Liver (tissue), 9 donors: Measurements from ENCODE around the gene DAP3. TPM values are rescaled to one million over a fixed set of nuclear protein-coding genes. Genes with fewer than 3 reads are reported as not detected.

Experiments used
- DNase-seq: peaks from one replicate; pipeline ENCODE4 v3.0.0-alpha.2; 2017; ENCODE audit warnings: low spot score
- H3K27ac ChIP-seq, 2 donors: one replicate each; pipeline ENCODE4 v1.7.0; 2013; ENCODE audit warnings: inconsistent platforms in 2 of 2, low read length in 2 of 2, control low read depth in 1 of 2, low read depth in 1 of 2, mild to moderate bottlenecking in 1 of 2
- H3K27me3 ChIP-seq, 4 donors: one replicate each; pipeline versions ENCODE4 v1.6.1 to v1.7.0; 2013; ENCODE audit warnings: low read length in 3 of 4, inconsistent platforms in 1 of 4, mild to moderate bottlenecking in 1 of 4, moderate library complexity in 1 of 4; ENCODE audit not compliant: control insufficient read depth in 4 of 4, insufficient read depth in 4 of 4
- H3K36me3 ChIP-seq, 4 donors: one replicate each; pipeline versions ENCODE4 v1.6.1 to v1.7.0; 2013; ENCODE audit warnings: low read length in 3 of 4, mild to moderate bottlenecking in 3 of 4, low read depth in 1 of 4, moderate library complexity in 1 of 4; ENCODE audit not compliant: control insufficient read depth in 4 of 4, insufficient read depth in 3 of 4
- H3K4me1 ChIP-seq, 4 donors: one replicate each; pipeline versions ENCODE4 v1.6.1 to v1.7.0; 2013; ENCODE audit warnings: low read length in 3 of 4, mild to moderate bottlenecking in 3 of 4, moderate library complexity in 1 of 4; ENCODE audit not compliant: control insufficient read depth in 4 of 4, insufficient read depth in 4 of 4
- H3K4me3 ChIP-seq, 3 donors: one replicate each; pipeline versions ENCODE4 v1.6.1 to v1.7.0; 2013; ENCODE audit warnings: low read length in 3 of 3, control low read depth in 1 of 3, low read depth in 1 of 3, mild to moderate bottlenecking in 1 of 3
- H3K9ac ChIP-seq, 2 donors: one replicate each; pipeline ENCODE4 v1.7.0; 2013; ENCODE audit warnings: low read length in 2 of 2, mild to moderate bottlenecking in 2 of 2, moderate library complexity in 2 of 2, control low read depth in 1 of 2, low read depth in 1 of 2
- H3K9me3 ChIP-seq, 4 donors: one replicate each; pipeline versions ENCODE4 v1.6.1 to v1.7.0; 2013; ENCODE audit warnings: low read length in 3 of 4; ENCODE audit not compliant: control insufficient read depth in 4 of 4
- EGR1 ChIP-seq, 2 donors: IDR thresholded peaks; 2 replicates each; pipeline ENCODE4 v1.6.1; 2016 to 2018; ENCODE audit warnings: antibody characterized with exemption in 2 of 2, low read depth in 2 of 2
- FOXA1 ChIP-seq: IDR thresholded peaks from 2 replicates; pipeline ENCODE4 v1.6.1; 2016; ENCODE audit warnings: antibody characterized with exemption
- FOXA2 ChIP-seq: IDR thresholded peaks from 2 replicates; pipeline ENCODE4 v1.6.1; 2016; ENCODE audit warnings: antibody characterized with exemption
- HNF4A ChIP-seq, 2 donors: conservative IDR thresholded peaks; 2 replicates each; pipeline ENCODE4 v1.6.1; 2016; ENCODE audit warnings: antibody characterized with exemption in 2 of 2, mild to moderate bottlenecking in 2 of 2
- HNF4G ChIP-seq: IDR thresholded peaks from 2 replicates; pipeline ENCODE4 v1.6.1; 2016; ENCODE audit warnings: antibody characterized with exemption
- JUND ChIP-seq, 2 donors: IDR thresholded peaks; 2 replicates each; pipeline ENCODE4 v1.6.1; 2016; ENCODE audit warnings: antibody characterized with exemption in 2 of 2
- NR2F2 ChIP-seq: IDR thresholded peaks from 2 replicates; pipeline ENCODE4 v1.6.1; 2016; ENCODE audit warnings: antibody characterized with exemption
- RAD21 ChIP-seq, 2 donors: IDR thresholded peaks; 2 replicates each; pipeline ENCODE4 v1.6.1; 2016; ENCODE audit warnings: antibody characterized with exemption in 2 of 2, mild to moderate bottlenecking in 2 of 2
- RXRA ChIP-seq, 2 donors: IDR thresholded peaks; 2 replicates each; pipeline ENCODE4 v1.6.1; 2017 to 2018; ENCODE audit warnings: antibody characterized with exemption in 2 of 2, mild to moderate bottlenecking in 1 of 2
- SP1 ChIP-seq: IDR thresholded peaks from 2 replicates; pipeline ENCODE4 v1.6.1; 2018; ENCODE audit warnings: antibody characterized with exemption, mild to moderate bottlenecking
- TAF1 ChIP-seq: conservative IDR thresholded peaks from 2 replicates; pipeline ENCODE4 v1.6.1; 2016; ENCODE audit warnings: antibody characterized with exemption, mild to moderate bottlenecking
- YY1 ChIP-seq: IDR thresholded peaks from 2 replicates; pipeline ENCODE4 v1.6.1; 2016; ENCODE audit warnings: antibody characterized with exemption, mild to moderate bottlenecking
- WGBS: extraction: QIAGEN DNeasy Blood & Tissue Kit; methylation state at CpG from one replicate; pipeline ENCODE4 v1.1.7; 2013; 5-methylcytosine and 5-hydroxymethylcytosine counted together
- polyA plus RNA-seq, 2 donors: library from polyadenylated mRNA; stranded (reverse) in 1 of 2; unstranded in 1 of 2; fragments of 200-250 nt in 1 of 2; fragments of >200 nt in 1 of 2; fragmentation: Nextera tagmentation in 1 of 2; extraction: Ambion mirVana in 1 of 2; gene quantifications; one replicate each; pipeline versions ENCODE4 v1.2.1 to v1.2.3, GENCODE V29; 2013 to 2015
- total RNA-seq, 2 donors: library from RNA; depleted of rRNA; stranded (reverse); fragments of >200 nt; gene quantifications; one replicate each; pipeline ENCODE4 v1.2.3, GENCODE V29; 2014
- TF ChIP-seq, protein P1 (sequence below): IDR thresholded peaks from 2 replicates; pipeline ENCODE4 v1.6.1; 2016; ENCODE audit warnings: antibody characterized with exemption
- TF ChIP-seq, protein P2 (sequence below): IDR thresholded peaks from 2 replicates; pipeline ENCODE4 v1.6.1; 2016; ENCODE audit warnings: antibody characterized with exemption
- TF ChIP-seq, protein P3 (sequence below): IDR thresholded peaks from 2 replicates; pipeline ENCODE4 v1.6.1; 2016; ENCODE audit warnings: antibody characterized with exemption
- TF ChIP-seq, protein P4 (sequence below): fragments of 150-350 bp; IDR thresholded peaks from 2 replicates; pipeline ENCODE4 v1.5.1; 2017; ENCODE audit warnings: improper control_type of control experiment, low read depth, low read length; ENCODE audit not compliant: missing input control
- donor health status: healthy.
- donor health status: healthy.
- donor health status: healthy.
- donor health status: healthy.
- donor health status: healthy.

The DAP3 gene
- total and polyA plus RNA-seq, 4 donors = 43.1 to 59.3 (median 57.3) TPM

DNA sequence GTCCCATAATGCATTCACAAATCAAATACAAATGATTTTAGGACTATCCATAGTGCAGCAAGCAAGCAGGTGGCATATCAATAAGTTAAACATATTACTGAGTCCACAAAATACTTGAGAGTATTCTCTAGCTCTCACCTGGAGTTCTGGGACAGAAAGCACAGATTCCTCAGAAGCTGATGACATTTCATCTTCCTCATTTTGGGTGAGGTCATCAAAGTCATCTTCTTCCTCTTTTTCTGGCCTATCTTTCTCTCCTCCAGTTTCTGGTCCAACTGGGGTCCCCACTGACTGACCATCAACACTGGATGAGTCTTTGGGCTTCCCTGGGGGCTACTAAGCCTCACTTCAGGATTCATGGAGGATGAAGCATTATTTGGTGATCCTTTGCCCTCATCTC, 39.2 kb upstream of the DAP3 start:
- TF ChIP-seq HNF4G = no peak
- TF ChIP-seq YY1 = no peak
- TF ChIP-seq JUND (IDR thresholded peaks at IDR 0.05) = no peak
- no peak for TF ChIP-seq FOXA1
- TF ChIP-seq RXRA (IDR thresholded peaks at IDR 0.05) = no peak
- TF ChIP-seq EGR1 (IDR thresholded peaks at IDR 0.05; ENCODE audit: low read depth in 2 of 2) = no peak
- Histone ChIP-seq H3K9ac (no peak overlapping the region), H3K4me3 (no peak overlapping the region), H3K4me1 (peaks cover 0 to 5% (median 0%) of the 10 kb centered on the region in 4 donors), H3K36me3 (no peaks in the 10 kb centered on the region), H3K27ac (no peak overlapping the region), H3K9me3 (no peaks in the 10 kb centered on the region), H3K27me3 (no peaks in the 10 kb centered on the region)
- DNase-seq = no peak

DNA sequence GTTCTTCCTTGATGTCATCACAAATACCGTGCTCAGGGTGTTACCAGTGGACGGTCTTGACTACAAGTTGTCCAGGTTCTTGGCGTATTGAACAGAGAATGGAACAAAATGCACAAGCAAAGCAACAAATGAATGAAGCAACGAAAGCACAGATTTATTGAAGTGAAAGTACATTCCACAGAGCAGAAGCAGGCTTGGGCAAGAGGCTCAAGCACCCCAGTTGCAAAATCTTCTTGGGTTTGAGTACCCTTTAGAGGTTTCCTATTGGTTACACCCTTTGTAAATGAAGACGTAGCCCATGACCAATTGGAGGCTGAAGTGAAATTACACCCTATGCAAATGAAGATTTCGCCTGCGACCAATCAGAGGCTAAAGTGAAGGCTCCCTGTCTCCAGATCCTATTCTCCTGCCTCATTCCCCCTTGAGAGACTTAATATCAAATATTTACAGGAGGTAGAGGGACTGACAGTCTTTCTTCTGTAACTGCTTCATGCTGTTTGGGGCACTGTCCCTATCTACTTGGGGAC, 38.6 kb upstream of the DAP3 start:
- WGBS = 94% methylated on average over 7 of the region's 7 CpGs
- no peak for DNase-seq
- Histone ChIP-seq H3K4me1 (peaks cover 0 to 5% (median 0%) of the 10 kb centered on the region in 4 donors), H3K36me3 (no peaks in the 10 kb centered on the region), H3K27me3 (no peaks in the 10 kb centered on the region), H3K27ac (no peak overlapping the region), H3K9ac (no peak overlapping the region), H3K9me3 (no peaks in the 10 kb centered on the region), H3K4me3 (no peak overlapping the region)
- TF ChIP-seq FOXA2 (no peak), RAD21 (IDR thresholded peaks at IDR 0.05) (no peak), FOXA1 (no peak), YY1 (no peak), RXRA (IDR thresholded peaks at IDR 0.05) (no peak), TAF1 (no peak), HNF4A (conservative IDR thresholded peaks at IDR 0.05) (no peak), JUND (IDR thresholded peaks at IDR 0.05) (no peak), SP1 (no peak), NR2F2 (no peak)
- TF ChIP-seq, protein P1, sequence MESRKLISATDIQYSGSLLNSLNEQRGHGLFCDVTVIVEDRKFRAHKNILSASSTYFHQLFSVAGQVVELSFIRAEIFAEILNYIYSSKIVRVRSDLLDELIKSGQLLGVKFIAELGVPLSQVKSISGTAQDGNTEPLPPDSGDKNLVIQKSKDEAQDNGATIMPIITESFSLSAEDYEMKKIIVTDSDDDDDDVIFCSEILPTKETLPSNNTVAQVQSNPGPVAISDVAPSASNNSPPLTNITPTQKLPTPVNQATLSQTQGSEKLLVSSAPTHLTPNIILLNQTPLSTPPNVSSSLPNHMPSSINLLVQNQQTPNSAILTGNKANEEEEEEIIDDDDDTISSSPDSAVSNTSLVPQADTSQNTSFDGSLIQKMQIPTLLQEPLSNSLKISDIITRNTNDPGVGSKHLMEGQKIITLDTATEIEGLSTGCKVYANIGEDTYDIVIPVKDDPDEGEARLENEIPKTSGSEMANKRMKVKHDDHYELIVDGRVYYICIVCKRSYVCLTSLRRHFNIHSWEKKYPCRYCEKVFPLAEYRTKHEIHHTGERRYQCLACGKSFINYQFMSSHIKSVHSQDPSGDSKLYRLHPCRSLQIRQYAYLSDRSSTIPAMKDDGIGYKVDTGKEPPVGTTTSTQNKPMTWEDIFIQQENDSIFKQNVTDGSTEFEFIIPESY = no peak
- TF ChIP-seq, protein P2, sequence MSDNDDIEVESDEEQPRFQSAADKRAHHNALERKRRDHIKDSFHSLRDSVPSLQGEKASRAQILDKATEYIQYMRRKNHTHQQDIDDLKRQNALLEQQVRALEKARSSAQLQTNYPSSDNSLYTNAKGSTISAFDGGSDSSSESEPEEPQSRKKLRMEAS = no peak
- TF ChIP-seq, protein P3, sequence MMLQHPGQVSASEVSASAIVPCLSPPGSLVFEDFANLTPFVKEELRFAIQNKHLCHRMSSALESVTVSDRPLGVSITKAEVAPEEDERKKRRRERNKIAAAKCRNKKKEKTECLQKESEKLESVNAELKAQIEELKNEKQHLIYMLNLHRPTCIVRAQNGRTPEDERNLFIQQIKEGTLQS = no peak
- TF ChIP-seq, protein P4, sequence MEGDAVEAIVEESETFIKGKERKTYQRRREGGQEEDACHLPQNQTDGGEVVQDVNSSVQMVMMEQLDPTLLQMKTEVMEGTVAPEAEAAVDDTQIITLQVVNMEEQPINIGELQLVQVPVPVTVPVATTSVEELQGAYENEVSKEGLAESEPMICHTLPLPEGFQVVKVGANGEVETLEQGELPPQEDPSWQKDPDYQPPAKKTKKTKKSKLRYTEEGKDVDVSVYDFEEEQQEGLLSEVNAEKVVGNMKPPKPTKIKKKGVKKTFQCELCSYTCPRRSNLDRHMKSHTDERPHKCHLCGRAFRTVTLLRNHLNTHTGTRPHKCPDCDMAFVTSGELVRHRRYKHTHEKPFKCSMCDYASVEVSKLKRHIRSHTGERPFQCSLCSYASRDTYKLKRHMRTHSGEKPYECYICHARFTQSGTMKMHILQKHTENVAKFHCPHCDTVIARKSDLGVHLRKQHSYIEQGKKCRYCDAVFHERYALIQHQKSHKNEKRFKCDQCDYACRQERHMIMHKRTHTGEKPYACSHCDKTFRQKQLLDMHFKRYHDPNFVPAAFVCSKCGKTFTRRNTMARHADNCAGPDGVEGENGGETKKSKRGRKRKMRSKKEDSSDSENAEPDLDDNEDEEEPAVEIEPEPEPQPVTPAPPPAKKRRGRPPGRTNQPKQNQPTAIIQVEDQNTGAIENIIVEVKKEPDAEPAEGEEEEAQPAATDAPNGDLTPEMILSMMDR = no peak
